8988T (cell line): ENCODE data around the gene KRTAP20-1.

Experiments used
- DNase-seq: peaks from one replicate; pipeline ENCODE4 v3.0.0; 2011

The KRTAP20-1 gene

DNA sequence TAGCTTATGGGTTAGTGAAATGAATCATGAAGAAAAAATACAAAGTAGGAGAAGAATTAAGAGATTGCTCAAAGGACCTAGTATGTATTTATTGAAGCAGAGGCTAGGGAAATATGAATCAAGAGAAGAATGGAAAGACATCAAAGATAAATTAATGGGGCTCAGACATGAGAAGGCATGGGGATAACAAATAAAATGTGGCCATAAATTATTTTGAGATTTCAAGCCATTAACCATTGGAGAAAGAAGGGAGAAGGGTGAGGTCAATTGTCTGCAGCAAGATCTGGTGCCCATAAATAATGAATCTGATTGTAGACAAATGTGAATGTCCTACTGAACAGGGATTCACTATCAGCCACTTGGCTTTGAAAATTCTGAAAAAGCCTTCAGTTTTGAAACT is 36.7 kb downstream of the KRTAP20-1 start:
- DNase-seq: no peak
